A673 (cell line): ENCODE measurements around the gene ADAM30.

Experiments used
- EZH2 ChIP-seq: fragments of 200-600 bp; sonication (generic); IDR thresholded peaks from 2 replicates; pipeline ENCODE4 v1.6.1; 2017; ENCODE audit warnings: borderline replicate concordance, low read depth, mild to moderate bottlenecking, mixed read lengths, antibody characterized with exemption, low read length; ENCODE audit not compliant: poor library complexity, severe bottlenecking
- TF ChIP-seq, protein P1 (sequence below): fragments of 300-800, 200-600 bp; sonication (generic); conservative IDR thresholded peaks from 2 replicates; pipeline ENCODE4 v1.5.1; 2017; ENCODE audit warnings: low read depth, mild to moderate bottlenecking, antibody characterized with exemption, low read length, moderate library complexity, mixed read lengths

GRCh38 chr1:119912963-119913362, 16.6 kb upstream of the ADAM30 start:
- TF ChIP-seq, protein P1, sequence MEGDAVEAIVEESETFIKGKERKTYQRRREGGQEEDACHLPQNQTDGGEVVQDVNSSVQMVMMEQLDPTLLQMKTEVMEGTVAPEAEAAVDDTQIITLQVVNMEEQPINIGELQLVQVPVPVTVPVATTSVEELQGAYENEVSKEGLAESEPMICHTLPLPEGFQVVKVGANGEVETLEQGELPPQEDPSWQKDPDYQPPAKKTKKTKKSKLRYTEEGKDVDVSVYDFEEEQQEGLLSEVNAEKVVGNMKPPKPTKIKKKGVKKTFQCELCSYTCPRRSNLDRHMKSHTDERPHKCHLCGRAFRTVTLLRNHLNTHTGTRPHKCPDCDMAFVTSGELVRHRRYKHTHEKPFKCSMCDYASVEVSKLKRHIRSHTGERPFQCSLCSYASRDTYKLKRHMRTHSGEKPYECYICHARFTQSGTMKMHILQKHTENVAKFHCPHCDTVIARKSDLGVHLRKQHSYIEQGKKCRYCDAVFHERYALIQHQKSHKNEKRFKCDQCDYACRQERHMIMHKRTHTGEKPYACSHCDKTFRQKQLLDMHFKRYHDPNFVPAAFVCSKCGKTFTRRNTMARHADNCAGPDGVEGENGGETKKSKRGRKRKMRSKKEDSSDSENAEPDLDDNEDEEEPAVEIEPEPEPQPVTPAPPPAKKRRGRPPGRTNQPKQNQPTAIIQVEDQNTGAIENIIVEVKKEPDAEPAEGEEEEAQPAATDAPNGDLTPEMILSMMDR = no peak
- TF ChIP-seq EZH2 = no peak
